Brain microvascular endothelial cell (primary cell): ENCODE results near the gene IFI16.

Source experiments
- DNase-seq: peaks from one replicate; pipeline ENCODE4 v3.0.0-alpha.2; 2020
- H3K27ac ChIP-seq: fragments of 250-450 bp; sonication (Bioruptor Pico); 2 replicates; pipeline ENCODE4 v1.5.1; 2020; ENCODE audit warnings: mild to moderate bottlenecking, moderate library complexity
- H3K27me3 ChIP-seq: fragments of 250-450 bp; sonication (Bioruptor Pico); replicated peaks from 2 replicates; pipeline ENCODE4 v1.5.1; 2020; ENCODE audit warnings: mild to moderate bottlenecking
- H3K36me3 ChIP-seq: fragments of 250-450 bp; sonication (Bioruptor Pico); replicated peaks from 2 replicates; pipeline ENCODE4 v1.5.1; 2020; ENCODE audit warnings: mild to moderate bottlenecking
- H3K4me3 ChIP-seq: 2 replicates; pipeline ENCODE4 v1.5.1; 2011; ENCODE audit warnings: low read depth, mild to moderate bottlenecking, control low read depth, low read length, moderate library complexity
- CTCF ChIP-seq: IDR thresholded peaks from 2 replicates; pipeline ENCODE4 v1.5.1; 2011; ENCODE audit warnings: low read depth, mild to moderate bottlenecking, moderate library complexity, low read length, control low read depth, inconsistent platforms; ENCODE audit errors: missing control alignments
- in situ Hi-C: cut with HindIII; loops from 2 replicates; pipeline ENCODE4 v1.10.0; 2017; ENCODE audit warnings: low sequenced_read_pairs, low pct_ligation_motif_present

Gene IFI16

GRCh38 chr1:158976219-158976618 lies 33.5 kb upstream of the IFI16 start:
- no peak overlapping the region for H3K4me3 ChIP-seq
- H3K36me3 ChIP-seq, result no peaks in the 10 kb centered on the region
- TF ChIP-seq CTCF, result no peak
- in situ Hi-C loops, result no loop called here
- DNase-seq, result no peak
- H3K27ac ChIP-seq, result no peak overlapping the region
- no peaks in the 10 kb centered on the region for H3K27me3 ChIP-seq

- H3K4me3 ChIP-seq, result no peak overlapping the region
- in situ Hi-C loops, result no loop called here
- no peak overlapping the region for H3K27ac ChIP-seq
- TF ChIP-seq CTCF, result no peak
- H3K27me3 ChIP-seq, result no peaks in the 10 kb centered on the region
- no peak for DNase-seq
- H3K36me3 ChIP-seq, result no peaks in the 10 kb centered on the region
Measured at GRCh38 chr1:158978730-158979129, 31.0 kb upstream of the IFI16 start.

GRCh38 chr1:158979229-158979628 lies 30.5 kb upstream of the IFI16 start:
- in situ Hi-C loops, result no loop called here
- TF ChIP-seq CTCF, result no peak
- no peak overlapping the region for H3K27ac ChIP-seq
- H3K27me3 ChIP-seq, result no peaks in the 10 kb centered on the region
- DNase-seq, result no peak
- no peaks in the 10 kb centered on the region for H3K36me3 ChIP-seq
- H3K4me3 ChIP-seq, result no peak overlapping the region

GRCh38 chr1:158983235-158983634 lies 26.5 kb upstream of the IFI16 start:
- Histone ChIP-seq H3K36me3 (no peaks in the 10 kb centered on the region), H3K27ac (no peak overlapping the region), H3K4me3 (no peak overlapping the region), H3K27me3 (no peaks in the 10 kb centered on the region)
- in situ Hi-C loops, result no loop called here
- TF ChIP-seq CTCF, result no peak
- no peak for DNase-seq

- no peaks in the 10 kb centered on the region for H3K36me3 ChIP-seq
- no peak for TF ChIP-seq CTCF
- in situ Hi-C loops, result no loop called here
- no peak overlapping the region for H3K27ac ChIP-seq
- H3K4me3 ChIP-seq, result no peak overlapping the region
- no peaks in the 10 kb centered on the region for H3K27me3 ChIP-seq
- no peak for DNase-seq
Measured at GRCh38 chr1:158984386-158984785, 25.3 kb upstream of the IFI16 start.

GRCh38 chr1:158989424-158989823 lies 20.3 kb upstream of the IFI16 start:
- TF ChIP-seq CTCF, result no peak
- no peaks in the 10 kb centered on the region for H3K27me3 ChIP-seq
- H3K4me3 ChIP-seq, result no peak overlapping the region
- no peak for DNase-seq
- in situ Hi-C loops, result no loop called here
- H3K36me3 ChIP-seq, result no peaks in the 10 kb centered on the region
- H3K27ac ChIP-seq, result no peak overlapping the region
